Left hindlimb (tissue), 1 donor: ENCODE results near the gene NKX6-2.
"Not testable (repeated sequence)": the region's sequence is repeated elsewhere in the genome, so short reads cannot be mapped to it uniquely, and the experiment has no call there.

Experiments
- DNase-seq: peaks from one replicate; pipeline ENCODE4 v3.0.0-alpha.2; 2018

Gene NKX6-2

DNA sequence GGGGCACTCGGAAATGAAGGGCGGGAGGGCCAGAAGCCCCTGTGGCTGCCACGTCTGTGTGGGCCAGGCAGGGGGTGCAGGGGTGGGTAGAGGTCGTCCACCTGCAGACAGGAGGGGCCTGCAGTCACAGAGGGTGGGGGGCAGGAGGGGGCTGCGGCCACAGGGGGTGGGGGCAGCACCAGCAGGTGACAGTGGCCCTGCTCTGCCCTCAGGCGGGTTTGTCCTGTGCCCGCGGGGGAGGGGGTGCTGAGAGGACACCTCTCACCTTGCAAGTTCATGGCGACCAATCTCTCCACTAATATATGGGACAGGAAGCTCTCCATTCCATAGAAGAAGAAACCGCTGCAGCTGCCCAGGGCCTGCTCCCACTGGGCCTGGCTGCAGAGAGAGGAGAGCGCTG, 26.6 kb upstream of the NKX6-2 start:
- DNase-seq, result no peak

DNA sequence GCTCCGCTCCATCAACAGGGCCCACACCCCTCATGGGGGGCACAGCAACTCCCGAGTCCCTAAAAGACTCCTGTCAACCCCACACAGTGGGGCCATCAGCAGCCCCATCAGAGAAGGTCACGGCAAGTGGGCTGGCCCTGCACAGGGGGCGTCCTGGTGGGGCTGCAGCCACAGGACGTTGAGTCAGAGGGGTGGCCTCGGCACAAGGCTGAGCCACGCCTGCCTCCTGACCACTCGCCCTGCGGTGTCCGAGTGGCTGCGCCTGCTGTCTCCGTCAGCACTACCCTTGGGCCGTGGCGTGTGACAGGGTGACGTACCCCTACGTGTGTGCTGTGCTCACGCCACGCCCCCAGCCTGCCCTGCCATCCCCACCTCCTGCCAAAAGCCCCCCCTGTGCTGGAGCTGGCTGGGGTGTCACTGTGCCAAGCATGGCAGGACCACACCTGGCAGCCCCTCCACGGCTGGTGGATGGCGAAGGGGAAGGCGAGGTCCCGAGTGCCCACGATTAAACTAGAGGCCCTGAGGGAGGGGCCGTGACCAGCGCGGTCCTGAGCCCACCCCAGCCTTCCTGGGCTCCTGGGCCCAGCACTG, 26.0 kb upstream of the NKX6-2 start:
- DNase-seq, result no peak

DNA sequence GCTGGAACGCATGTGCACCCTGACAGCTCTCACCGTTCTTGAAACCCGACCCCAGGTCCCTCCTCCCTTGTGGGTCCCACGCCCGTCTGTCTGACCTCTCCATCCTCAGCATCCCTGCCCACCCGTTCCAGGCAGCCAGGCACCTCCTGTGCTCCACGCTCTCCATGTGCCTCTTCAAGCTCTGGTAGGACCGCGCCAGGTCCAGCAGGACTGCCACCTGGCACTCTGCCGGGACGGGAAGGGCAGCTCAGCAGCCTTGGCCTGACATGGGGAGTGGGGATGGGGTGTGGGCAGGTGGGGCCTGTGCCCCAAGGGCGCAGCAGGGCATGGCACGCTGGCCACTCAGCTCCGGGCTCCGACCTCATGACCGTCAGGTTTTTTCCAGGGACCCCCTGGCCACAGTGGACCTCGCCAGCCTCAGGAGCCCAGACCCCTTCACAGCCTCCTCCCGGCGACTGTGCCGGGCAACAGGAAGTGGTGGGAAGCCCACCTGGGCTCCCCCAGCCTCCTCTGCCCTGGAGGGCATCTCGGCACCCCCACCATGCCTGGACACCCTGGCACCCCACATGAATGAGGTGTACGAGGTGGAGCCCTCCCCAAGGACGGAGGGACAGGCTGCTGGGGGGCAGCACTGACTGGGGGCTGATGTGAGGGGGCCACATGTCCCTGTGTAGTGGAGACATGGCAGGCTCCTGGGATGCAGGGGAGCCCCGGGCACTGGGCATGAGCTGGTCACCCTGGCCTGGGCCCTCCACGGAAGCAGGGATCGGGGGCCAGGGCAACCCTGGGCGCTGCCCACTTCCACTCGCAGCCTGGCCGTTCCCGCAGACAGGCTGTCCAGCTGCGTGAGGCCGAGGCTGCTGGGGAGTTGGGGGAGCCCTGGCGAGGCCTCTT, 25.1 kb upstream of the NKX6-2 start:
- DNase-seq, result no peak

DNA sequence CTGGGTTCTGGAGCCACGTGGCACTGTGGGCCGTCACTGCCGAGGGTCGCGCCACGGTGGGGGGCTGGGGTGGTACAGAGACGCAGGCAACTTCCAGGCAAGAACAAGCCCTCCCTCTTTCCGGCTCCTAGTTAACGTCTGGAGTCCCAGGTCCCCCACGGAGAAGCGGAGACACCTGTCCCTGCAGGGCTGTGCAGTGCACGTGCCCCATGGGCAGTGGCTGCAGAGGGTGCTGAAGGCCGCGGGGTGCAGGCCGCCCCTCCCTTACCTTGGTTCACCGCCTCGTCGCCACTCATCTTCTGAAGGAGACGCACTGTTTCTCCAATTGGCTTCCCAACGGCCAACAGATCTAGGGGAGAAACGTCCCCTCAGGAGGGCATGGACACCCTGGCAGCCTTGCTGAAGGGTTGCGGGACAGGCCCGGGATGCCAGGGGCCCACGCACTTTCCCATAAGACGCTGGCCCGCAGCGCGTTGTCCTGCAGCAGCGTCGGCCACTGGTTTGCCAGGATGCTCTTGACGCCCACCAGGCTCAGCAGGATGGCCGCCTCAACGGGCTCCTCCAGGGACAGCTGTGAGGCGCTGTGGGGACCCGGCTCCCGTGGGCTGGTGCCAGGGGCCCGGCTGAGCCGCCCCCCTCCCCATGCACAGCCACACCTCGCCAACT, 24.3 kb upstream of the NKX6-2 start:
- DNase-seq, result no peak

DNA sequence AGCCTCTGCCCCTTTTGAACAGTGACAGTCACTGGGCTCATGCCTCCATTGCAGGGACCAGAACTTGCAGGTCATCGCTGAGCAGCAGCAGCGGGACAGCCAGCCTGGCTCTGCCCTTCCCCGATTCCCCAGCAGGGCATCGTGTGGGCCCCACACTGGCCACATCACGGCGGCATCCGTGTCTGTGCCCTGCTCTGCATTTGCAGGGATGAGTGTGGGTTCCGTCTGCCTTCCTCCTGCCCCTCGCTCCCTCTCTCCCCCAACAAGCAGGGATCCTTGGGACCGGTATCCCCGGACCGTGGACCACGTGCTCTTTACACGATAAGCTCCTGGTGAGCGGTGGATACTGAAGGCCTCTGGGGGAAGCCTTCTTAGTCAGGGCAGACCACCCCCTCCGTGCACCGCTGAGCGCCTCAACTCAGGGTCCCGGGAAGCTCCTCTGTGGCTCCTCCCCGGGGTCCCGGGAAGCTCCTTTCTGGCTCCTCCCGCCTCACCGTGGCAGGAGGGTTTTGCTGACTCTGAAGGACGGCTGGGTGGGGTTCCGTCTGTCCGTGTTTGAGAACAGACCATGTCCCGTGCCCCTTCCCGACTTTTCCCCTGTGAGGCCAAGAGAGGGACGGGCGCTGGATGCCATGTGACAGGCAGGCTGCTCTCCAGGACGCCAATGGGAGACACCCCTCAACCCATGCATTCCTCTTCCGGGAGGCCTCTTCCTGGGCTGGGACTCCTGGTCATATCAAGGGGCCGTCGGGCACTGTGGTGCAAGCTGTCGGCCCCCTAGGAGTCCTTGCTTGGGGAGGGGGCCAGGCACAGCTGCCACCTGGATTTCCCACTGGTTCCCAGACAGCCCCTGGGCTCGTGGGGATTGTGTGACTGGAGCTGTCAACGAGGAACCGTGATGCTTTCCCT, 23.5 kb upstream of the NKX6-2 start:
- DNase-seq, result no peak

DNA sequence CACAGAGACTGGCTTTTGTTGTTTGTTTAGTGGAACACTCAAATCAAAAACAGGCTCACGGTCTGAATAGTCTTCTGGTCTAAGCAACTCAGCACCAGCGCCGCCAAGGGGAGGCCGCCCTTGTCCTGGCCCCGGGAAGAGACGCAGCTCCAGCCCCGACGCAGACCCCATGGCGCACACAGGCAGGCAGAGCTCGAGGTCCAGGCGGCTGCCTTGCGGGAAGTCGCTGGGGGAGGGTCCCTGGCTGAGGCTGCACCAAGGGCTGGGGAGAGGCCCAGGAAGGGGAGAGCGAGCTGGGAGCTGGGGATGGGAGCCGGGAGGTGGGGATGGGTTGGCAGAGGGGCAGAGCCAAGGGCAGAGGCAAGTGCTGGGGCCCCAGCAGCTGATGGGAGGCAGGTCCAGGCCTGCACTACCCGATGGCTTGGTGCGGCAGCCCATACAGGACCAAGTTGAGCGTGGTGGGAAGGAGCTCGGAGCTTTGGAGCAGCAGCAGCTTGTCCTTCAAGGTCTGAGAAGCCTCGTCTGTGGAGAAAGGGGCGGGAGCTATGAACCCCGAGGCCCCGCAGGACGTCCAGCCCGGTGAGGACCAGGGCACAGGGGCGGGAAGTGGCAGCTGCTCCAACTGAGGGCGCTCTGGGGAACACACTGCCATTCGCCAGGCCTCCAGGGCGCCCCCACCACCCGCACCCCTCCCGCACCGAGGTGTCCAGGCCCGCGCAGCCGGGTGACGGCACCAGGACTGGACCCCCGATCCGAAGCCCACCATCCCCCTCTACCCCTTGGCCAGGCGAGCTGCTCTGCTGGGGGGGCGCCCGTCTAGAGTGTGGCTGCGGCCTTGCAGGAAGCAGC, 22.7 kb upstream of the NKX6-2 start:
- DNase-seq, result no peak

DNA sequence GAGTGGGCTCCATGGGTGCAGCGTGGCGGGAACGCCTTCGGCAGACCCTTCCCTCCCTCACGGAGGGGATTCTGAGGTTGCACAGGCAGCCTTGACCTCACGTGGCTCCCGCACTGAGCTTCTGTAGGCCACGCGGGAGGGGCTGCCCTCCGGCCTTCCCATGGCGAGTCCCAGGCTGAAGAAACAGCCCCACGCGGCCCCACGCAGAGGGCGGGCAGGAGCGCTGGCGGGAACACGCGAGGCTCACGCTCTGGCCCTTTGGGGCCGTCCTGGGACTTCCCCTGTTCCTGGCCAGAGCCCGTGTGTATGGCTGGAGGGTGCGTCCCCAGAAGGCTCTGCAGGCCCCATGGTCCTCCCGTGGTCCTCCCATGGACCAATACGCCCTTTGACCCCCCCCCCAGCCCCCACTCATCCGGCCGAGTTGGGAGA, 21.7 kb upstream of the NKX6-2 start:
- no peak for DNase-seq

DNA sequence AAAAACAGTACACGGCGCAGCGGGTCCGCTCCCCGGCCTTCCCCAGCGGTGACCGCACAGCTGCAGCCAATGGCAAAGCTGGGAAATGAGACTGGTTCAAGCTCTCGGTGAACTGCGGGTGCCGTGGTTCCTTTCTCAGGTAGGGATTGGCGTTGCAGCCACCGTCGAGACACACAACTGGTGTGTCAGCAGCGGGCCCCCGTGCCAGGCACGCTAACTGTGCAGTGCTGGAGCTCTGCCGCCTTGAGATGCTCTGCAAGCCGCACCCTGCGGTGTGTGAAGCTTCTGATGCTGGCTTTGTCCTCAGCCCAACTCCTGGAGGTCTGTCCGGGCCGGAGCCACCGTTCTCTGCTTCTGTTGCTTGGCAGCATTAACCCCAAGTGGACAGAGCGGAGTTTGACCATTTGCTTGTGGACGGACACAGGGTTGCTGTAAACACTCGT, 20.6 kb upstream of the NKX6-2 start:
- DNase-seq, result no peak

DNA sequence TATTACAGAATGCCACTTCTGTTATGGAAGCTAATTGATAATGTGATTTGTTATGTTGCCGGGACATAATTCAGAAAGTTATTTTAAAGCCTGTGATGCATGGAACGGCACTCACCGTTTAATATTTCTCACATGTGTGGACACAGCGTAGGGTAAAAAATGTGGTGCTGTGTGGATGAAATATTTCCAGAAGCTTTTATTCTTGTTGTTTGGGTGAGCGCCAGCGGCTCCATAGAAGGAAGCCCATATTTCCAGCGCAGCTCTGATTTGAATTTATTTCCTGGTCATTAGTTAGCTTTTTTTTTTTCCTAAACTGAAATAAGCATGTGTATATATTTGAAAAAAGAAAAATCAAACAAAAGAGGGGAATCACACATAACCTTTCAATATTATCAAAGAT, 20.2 kb upstream of the NKX6-2 start:
- no peak for DNase-seq

DNA sequence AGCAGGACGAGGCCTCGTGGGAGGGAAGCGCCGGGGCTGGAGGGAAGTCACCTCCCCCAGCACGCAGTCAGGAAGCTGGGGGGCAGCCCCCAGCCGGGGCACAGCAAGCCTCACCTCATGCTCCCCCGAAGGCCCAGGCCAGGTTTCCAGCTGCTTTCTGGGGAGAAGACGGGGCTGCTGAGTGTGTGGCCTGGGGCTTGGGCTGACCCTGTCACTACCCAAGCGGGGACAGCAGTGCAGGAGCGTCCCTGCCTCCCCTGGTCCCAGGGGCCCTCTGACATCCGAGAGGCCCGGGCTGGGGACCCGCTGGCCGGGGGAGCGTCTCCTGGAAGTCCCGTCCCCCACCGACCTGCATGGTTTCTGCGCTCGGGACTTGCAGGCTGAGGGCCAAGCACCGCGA, 19.7 kb upstream of the NKX6-2 start:
- DNase-seq, result no peak

DNA sequence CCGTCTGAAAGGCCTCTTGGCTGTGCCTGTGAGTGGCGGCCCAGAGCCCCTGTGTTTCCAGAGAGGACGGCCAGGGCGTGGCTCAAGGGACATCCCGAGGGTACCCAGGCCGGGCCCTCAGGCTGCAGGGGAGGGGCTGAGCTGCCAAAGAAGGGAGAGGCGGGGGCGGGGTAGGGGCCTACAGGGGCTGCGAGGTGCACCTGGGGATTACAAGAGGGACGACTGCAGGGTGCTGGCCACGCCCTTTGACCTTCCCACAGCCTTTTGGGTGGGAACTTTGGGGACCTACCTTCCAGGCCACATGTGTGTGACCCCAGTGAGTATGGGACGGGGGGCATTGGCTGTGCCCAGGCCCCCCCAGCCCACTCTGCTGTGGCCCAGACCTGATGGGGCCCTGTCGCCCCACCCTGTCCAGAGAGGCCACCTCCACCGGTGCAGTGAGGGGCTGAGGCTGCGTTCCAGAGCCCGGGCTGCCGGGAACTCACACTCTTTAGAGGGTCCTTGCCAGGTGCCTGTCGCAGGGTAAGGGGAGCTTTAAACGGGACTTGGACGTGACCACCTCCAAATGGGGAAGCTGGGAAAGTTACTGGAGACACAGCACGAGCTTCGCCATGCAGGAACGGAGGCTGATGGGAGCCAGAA, 19.0 kb upstream of the NKX6-2 start:
- DNase-seq, result no peak

DNA sequence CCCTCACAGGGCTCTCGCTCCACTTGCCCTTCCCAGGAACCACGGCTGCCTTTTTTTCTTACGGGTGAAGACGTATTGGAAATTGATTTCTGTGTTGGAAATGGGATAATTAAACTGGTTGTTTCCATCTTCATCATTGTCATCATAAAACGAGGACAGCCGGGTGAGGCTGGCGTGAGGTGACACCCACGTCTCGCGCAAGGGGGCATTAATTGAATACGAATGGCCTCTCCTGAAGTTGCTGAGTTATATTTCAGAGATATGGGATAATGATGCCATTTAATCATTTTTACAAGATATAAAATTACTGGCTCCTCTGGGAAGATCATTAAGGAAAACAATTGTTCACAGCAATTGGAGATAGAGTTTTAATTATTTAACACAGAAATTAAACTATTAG, 18.3 kb upstream of the NKX6-2 start:
- no peak for DNase-seq

DNA sequence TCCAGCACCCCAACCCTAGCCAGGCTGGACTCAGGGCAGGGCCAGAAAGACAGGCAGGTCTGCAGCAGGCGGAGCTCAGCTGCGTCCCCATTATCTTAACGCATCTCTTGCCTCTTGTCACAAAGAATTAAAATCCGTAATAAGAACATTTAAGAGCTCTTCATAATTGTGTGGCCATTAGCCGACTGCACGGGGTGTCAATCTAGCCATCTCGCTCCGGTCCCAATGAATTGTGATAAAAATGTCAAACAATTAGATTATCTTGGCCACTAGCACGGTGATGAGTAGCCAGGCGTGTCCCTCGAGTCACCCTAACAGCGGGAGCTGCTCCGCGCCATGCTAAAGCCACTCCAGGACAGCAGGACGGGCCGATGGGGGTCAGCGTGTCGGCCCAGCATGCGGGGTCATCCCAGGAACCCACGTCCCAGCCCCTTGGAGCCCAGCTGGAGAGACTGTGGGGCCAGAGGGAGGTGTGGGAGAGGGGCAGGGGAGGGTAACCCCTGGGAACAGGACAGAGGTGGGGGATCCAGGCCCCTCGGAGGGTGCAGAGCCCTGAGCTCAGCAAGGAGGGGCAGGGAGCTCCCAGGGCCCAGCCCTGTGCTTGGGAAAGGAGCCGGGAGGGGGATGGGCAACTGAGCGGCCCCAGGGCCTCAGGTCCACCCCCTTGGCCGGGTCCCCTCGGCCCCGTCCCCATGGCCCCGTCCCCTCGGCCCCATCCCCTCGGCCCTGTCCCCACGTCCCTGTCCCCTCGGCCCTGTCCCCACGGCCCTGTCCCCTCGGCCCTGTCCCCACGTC, 17.7 kb upstream of the NKX6-2 start:
- DNase-seq, result no peak

DNA sequence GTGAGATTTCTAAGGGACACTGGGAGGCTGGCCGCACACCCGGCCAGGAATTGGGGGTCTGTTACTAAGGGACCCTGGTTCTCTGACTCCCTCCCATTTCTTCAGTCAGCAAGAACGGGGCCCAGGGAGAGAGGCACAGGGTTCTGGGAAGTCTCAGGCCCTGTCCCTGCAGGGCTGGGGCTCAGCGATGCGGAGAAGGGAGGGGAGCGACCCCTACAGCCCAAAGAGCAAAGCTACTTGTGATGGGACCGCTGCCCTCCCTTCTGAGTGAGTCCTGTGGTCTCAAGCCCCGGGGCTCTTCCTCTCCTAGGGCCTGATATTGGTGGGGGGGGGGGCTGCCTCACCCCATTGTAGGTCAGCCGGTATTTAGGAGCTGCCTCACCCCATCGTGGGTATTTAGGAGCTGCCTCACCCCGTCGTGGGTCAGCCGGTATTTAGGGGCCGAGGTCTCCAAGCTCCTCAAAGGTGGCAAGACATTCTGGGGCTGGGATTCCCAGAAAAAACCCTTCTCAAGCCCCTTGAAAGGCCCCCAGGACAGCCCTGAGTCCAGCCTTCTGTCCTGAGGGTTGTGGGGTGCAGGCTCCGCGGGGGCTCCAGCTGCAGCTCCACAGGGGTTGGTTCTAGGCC, 16.9 kb upstream of the NKX6-2 start:
- no peak for DNase-seq

DNA sequence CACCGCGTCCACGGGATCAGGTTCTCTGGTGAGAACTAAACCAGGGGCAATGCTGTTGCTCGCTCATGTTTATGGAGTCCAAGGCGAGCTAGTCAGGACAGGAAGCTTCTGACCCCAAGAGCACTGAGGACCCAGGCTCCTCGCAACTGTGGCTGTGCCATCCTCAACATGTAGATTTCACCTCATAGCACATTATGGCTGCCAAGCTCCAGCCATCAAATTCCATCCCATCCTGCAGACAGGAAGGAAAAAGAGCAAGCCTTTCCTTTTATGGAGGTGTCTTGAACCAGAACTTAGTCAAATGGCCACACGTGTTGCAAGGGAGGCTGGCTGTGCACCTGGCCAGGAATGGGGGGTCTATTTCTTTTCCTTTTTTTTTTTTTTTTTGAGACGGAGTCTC, 16.1 kb upstream of the NKX6-2 start:
- no peak for DNase-seq

DNA sequence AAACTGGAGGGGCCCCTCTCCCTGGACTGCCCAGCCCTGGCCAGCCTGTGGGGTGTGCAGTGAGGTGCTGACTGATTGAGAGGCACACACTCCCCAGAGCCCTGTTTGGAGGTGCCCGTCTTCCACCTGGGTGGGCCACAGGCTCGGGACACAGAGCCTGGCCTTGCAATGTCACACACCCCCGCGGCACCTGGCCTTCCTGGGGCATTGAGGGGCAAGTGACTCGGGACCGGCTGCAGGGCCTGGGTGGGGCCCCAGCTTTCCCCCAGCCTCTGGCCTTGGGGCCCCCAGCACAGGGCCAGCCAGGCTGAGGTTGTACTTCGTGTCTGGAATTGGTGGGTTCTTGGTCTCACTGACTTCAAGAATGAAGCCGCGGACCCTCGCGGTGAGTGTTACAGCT, 13.9 kb upstream of the NKX6-2 start:
- peak; percentile 10 for DNase-seq

DNA sequence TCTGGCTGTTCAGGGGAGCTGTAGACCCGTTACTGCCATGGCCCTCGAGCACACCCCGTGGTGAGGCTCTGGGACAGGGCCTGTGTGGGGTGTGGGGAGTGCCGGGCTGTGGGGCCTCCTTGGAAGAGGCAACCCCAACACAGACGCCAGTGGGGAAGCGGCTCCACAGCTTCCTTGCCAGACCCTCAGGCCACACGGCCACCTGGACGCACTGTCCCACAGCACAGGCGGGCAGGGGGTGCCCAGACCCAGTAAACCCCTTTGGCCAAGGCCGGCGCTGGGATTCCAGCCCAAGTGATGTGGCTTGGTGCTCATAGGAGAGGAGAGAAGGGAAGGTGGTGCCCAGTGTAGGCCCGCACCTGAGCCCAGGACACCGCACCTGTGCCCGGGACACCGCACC, 12.9 kb upstream of the NKX6-2 start:
- peak; percentile 12 for DNase-seq

DNA sequence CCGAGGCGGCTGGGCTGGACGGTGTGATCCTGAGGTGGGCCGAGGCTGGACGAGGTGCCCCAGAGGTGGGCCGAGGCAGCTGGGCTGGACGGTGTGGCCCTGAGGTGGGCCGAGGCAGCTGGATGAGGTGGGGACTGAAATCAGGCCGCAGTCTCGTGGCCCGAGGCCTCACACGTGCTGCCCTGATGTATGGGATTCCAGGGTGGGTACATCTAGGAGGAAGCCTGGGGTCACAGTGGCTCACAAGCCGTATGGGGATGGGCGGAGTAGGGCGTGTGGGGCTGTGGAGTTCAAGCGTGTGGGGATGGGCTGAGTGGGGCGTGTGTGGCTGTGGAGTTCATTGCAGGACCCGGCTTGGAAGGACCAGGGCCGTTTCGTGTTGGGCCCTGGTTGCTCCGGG, 12.5 kb upstream of the NKX6-2 start:
- peak; percentile 36 for DNase-seq

DNA sequence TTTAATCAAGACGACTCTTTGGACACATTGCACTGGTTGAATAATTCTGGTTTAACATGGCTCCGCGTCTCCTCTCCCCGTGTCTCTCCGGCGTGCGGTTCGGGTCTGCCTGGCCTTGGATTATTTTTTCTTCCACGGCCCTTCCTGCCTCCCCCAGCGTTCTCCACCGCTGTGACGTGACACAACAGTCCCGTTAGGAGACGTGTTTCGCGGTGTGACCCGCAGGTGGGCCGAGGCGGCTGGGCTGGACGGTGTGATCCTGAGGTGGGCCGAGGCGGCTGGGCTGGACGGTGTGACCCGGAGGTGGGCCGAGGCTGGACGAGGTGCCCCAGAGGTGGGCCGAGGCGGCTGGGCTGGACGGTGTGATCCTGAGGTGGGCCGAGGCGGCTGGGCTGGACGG, 12.0 kb upstream of the NKX6-2 start:
- not testable (repeated sequence) for DNase-seq

DNA sequence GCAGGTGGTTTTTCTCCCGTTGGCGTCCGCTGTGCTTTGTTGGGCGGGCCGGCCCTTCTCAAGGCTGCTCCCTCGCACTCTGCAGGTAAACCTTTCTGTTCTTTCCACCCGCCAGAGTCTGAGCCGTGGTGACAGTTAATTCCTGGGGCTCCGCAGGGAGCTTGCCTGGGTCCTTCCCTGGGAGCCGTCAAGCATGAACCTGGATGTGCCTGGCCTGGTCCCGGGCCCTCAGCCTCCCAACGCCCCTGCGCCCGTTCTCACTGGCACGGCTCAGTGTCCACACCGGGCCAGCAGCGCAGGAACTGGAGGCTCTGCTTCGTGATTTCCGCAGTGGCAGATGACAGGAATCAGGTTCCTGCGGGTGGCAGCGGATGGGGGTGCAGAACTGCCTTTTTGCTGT, 10.9 kb upstream of the NKX6-2 start:
- DNase-seq, result no peak
